ENCODE measurements around the gene MTREX.

MTREX gene

GRCh38 chr5:55325621-55326020 is 17.8 kb downstream of the MTREX start:
- DNase-seq = no peak

GRCh38 chr5:55327281-55327680 is 19.5 kb downstream of the MTREX start:
- DNase-seq = no peak

- DNase-seq = no peak
Measured at GRCh38 chr5:55331321-55331720, 23.5 kb downstream of the MTREX start.

GRCh38 chr5:55333017-55333416 is 25.2 kb downstream of the MTREX start:
- DNase-seq = no peak

GRCh38 chr5:55333811-55334210 is 26.0 kb downstream of the MTREX start:
- no peak for DNase-seq

- DNase-seq = peak in 1 of 2 donors; percentile 18
Measured at GRCh38 chr5:55338092-55338613, 30.4 kb downstream of the MTREX start.

- DNase-seq = peak in 1 of 2 donors; percentile 26
Measured at GRCh38 chr5:55338810-55339243, 31.0 kb downstream of the MTREX start.

- DNase-seq = no peak
Measured at GRCh38 chr5:55343107-55343506, 35.3 kb downstream of the MTREX start.

GRCh38 chr5:55343609-55344008 is 35.8 kb downstream of the MTREX start:
- no peak for DNase-seq

- DNase-seq = peak; percentile 39 to 71
Measured at GRCh38 chr5:55344392-55344992, 36.7 kb downstream of the MTREX start.

- no peak for DNase-seq
Measured at GRCh38 chr5:55345327-55345726, 37.5 kb downstream of the MTREX start.

- DNase-seq = no peak
Measured at GRCh38 chr5:55347786-55348185, 40.0 kb downstream of the MTREX start.

- no peak for DNase-seq
Measured at GRCh38 chr5:55350754-55351153, 43.0 kb downstream of the MTREX start.

GRCh38 chr5:55356896-55357295 is 49.1 kb downstream of the MTREX start:
- no peak for DNase-seq

GRCh38 chr5:55360190-55360589 is 52.4 kb downstream of the MTREX start:
- no peak for DNase-seq

GRCh38 chr5:55363856-55364255 is 56.1 kb downstream of the MTREX start:
- no peak for DNase-seq

GRCh38 chr5:55364537-55365055 is 56.8 kb downstream of the MTREX start:
- no peak for DNase-seq

GRCh38 chr5:55370291-55370925 is 62.6 kb downstream of the MTREX start:
- DNase-seq = no peak

GRCh38 chr5:55371145-55371544 is 63.4 kb downstream of the MTREX start:
- DNase-seq = no peak

GRCh38 chr5:55372130-55372925 is 64.5 kb downstream of the MTREX start:
- no peak for DNase-seq

- no peak for DNase-seq
Measured at GRCh38 chr5:55377810-55378209, 70.0 kb downstream of the MTREX start.

- no peak for DNase-seq
Measured at GRCh38 chr5:55383254-55383653, 75.5 kb downstream of the MTREX start.

- no peak for DNase-seq
Measured at GRCh38 chr5:55384072-55384471, 76.3 kb downstream of the MTREX start.

- DNase-seq = no peak
Measured at GRCh38 chr5:55385227-55385626, 77.4 kb downstream of the MTREX start.
